Endothelial cell (in vitro differentiated cells): ENCODE results near the gene ORM1. TPM values are rescaled to one million over a fixed set of nuclear protein-coding genes. Genes with fewer than 3 reads are reported as not detected.

Experiments used
- DNase-seq: peaks from one replicate; pipeline ENCODE4 v3.0.0; 2021; ENCODE audit warnings: low spot score
- H3K27ac Mint-ChIP-seq: one replicate; pipeline ENCODE4 v1.8.0; 2021; ENCODE audit warnings: mixed read lengths, inconsistent platforms; ENCODE audit not compliant: unreplicated experiment
- H3K27me3 Mint-ChIP-seq: one replicate; pipeline ENCODE4 v1.8.0; 2021; ENCODE audit warnings: mild to moderate bottlenecking, moderate library complexity, mixed read lengths, inconsistent platforms; ENCODE audit not compliant: unreplicated experiment
- H3K36me3 Mint-ChIP-seq: one replicate; pipeline ENCODE4 v1.8.0; 2021; ENCODE audit warnings: mild to moderate bottlenecking, low read depth, mixed read lengths, inconsistent platforms; ENCODE audit not compliant: unreplicated experiment
- H3K4me1 Mint-ChIP-seq: one replicate; pipeline ENCODE4 v1.8.0; 2021; ENCODE audit warnings: mild to moderate bottlenecking, mixed read lengths, inconsistent platforms; ENCODE audit not compliant: unreplicated experiment
- H3K4me3 Mint-ChIP-seq: one replicate; pipeline ENCODE4 v1.8.0; 2021; ENCODE audit warnings: mild to moderate bottlenecking, mixed read lengths, inconsistent platforms; ENCODE audit not compliant: unreplicated experiment
- H3K9me3 Mint-ChIP-seq: one replicate; pipeline ENCODE4 v1.8.0; 2021; ENCODE audit warnings: mixed read lengths, inconsistent platforms; ENCODE audit not compliant: unreplicated experiment
- total RNA-seq: library from RNA; stranded (reverse); fragmentation: NEBNext Ultra II Directional; extraction: Animal tissue kit (Norgen Biotek cat#: 25700); gene quantifications from one replicate; pipeline ENCODE4 v1.2.1, GENCODE V29; 2021; ENCODE audit not compliant: unreplicated experiment
- TF ChIP-seq, protein P1 (sequence below): fragments of 200-600 bp; sonication (generic); IDR thresholded peaks from one replicate; pipeline ENCODE4 v1.5.0; 2021; ENCODE audit warnings: antibody characterized with exemption; ENCODE audit not compliant: unreplicated experiment

Gene ORM1
- total RNA-seq, 1 donor from 2014 or later = not detected

DNA sequence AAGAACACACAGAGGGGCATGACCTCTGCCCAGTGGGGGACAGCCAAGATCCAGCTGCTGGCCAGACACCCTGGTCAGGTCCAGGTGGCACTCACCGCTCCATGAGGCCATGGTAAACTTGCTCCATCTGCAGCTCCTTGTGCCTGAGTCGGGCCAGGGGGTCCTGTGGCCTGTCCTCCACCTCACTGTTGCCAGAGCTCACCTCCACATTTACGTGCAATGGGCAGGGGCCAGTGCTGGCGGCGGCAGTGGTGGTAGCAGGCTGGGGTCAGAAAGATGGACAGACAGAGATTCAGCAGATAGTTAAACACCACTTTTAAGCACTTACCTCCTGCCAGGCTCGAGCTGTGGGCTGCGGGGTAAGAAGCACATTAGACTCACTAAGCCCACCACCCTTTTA, 36.9 kb downstream of the ORM1 start:
- no peak for DNase-seq
- no peak overlapping the region for H3K27ac Mint-ChIP-seq
- no peaks in the 10 kb centered on the region for H3K4me1 Mint-ChIP-seq
- H3K36me3 Mint-ChIP-seq = peaks cover 59% of the 10 kb centered on the region
- H3K27me3 Mint-ChIP-seq = peaks cover 7% of the 10 kb centered on the region
- peak overlapping the region; percentile 47 for H3K4me3 Mint-ChIP-seq
- TF ChIP-seq, protein P1, sequence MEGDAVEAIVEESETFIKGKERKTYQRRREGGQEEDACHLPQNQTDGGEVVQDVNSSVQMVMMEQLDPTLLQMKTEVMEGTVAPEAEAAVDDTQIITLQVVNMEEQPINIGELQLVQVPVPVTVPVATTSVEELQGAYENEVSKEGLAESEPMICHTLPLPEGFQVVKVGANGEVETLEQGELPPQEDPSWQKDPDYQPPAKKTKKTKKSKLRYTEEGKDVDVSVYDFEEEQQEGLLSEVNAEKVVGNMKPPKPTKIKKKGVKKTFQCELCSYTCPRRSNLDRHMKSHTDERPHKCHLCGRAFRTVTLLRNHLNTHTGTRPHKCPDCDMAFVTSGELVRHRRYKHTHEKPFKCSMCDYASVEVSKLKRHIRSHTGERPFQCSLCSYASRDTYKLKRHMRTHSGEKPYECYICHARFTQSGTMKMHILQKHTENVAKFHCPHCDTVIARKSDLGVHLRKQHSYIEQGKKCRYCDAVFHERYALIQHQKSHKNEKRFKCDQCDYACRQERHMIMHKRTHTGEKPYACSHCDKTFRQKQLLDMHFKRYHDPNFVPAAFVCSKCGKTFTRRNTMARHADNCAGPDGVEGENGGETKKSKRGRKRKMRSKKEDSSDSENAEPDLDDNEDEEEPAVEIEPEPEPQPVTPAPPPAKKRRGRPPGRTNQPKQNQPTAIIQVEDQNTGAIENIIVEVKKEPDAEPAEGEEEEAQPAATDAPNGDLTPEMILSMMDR = no peak
- no peaks in the 10 kb centered on the region for H3K9me3 Mint-ChIP-seq

DNA sequence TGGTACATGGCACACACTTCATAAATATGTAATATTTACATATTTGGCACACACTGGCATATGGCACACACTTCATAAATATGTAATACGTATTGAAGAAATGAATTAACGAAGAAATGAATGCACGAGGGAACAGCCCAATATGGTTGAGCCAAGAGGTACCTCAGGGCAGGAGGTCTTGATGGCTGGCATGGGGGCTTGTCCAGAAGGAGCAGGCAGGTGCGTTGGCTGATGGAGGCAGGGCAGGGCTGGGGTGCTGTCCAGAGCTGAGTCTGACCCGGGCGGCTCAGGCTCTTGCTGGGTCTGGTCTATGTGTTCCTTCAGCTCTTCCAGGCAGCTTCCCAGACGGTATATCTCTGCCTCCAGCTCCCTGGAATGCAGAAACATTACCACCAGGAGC, 38.6 kb downstream of the ORM1 start:
- peaks cover 3% of the 10 kb centered on the region for H3K4me1 Mint-ChIP-seq
- H3K27me3 Mint-ChIP-seq = peaks cover 7% of the 10 kb centered on the region
- DNase-seq = no peak
- TF ChIP-seq, protein P1 = no peak
- H3K27ac Mint-ChIP-seq = no peak overlapping the region
- peaks cover 54% of the 10 kb centered on the region for H3K36me3 Mint-ChIP-seq
- no peaks in the 10 kb centered on the region for H3K9me3 Mint-ChIP-seq
- peak overlapping the region; percentile 49 for H3K4me3 Mint-ChIP-seq

DNA sequence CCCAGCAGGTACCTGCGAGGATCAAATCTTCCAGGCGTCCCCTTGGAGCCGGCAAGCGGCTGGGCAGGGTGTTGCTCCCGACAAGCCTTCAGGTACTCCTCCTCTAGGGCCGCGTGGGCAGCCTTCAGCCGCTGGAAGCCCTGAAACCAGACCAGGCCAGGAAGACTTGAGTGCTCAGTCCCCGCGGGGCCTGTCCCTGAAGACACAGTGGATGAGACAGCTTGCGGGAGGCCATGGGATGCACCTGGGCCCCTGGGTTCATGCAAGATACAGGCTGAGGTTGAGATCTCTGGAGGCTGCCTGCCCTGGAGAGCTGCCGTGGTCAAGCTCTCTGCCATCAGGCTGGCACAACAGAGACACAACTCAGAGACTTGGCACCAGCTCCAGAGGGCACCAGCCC, 39.5 kb downstream of the ORM1 start:
- TF ChIP-seq, protein P1 = no peak
- peaks cover 54% of the 10 kb centered on the region for H3K36me3 Mint-ChIP-seq
- no peak for DNase-seq
- no peaks in the 10 kb centered on the region for H3K9me3 Mint-ChIP-seq
- H3K4me1 Mint-ChIP-seq = peaks cover 9% of the 10 kb centered on the region
- no peak overlapping the region for H3K4me3 Mint-ChIP-seq
- no peak overlapping the region for H3K27ac Mint-ChIP-seq
- H3K27me3 Mint-ChIP-seq = peaks cover 7% of the 10 kb centered on the region

DNA sequence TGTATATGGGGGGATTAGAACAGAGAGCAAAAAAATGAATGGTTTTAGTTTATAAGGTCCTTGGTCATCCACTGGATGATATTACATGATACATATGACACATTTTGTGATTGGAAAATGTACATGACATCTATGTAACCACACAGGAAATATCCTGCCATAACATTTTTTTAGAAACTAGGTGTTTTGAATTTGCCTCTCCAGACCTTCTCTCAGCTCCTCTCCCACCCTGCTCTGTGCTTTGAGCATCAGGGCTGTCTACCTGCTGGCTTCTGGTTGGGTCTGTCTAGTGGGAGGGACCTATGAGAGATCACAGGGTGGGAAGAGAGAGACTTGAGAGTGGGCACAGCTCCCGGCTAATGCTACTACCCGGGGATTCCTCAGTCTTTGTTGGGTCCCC, 40.5 kb downstream of the ORM1 start:
- Mint-ChIP-seq H3K27me3 (peaks cover 7% of the 10 kb centered on the region), H3K9me3 (no peaks in the 10 kb centered on the region), H3K4me1 (peaks cover 9% of the 10 kb centered on the region), H3K36me3 (peaks cover 48% of the 10 kb centered on the region), H3K27ac (no peak overlapping the region), H3K4me3 (peak overlapping the region; percentile 62)
- TF ChIP-seq, protein P1 = no peak
- DNase-seq = no peak

DNA sequence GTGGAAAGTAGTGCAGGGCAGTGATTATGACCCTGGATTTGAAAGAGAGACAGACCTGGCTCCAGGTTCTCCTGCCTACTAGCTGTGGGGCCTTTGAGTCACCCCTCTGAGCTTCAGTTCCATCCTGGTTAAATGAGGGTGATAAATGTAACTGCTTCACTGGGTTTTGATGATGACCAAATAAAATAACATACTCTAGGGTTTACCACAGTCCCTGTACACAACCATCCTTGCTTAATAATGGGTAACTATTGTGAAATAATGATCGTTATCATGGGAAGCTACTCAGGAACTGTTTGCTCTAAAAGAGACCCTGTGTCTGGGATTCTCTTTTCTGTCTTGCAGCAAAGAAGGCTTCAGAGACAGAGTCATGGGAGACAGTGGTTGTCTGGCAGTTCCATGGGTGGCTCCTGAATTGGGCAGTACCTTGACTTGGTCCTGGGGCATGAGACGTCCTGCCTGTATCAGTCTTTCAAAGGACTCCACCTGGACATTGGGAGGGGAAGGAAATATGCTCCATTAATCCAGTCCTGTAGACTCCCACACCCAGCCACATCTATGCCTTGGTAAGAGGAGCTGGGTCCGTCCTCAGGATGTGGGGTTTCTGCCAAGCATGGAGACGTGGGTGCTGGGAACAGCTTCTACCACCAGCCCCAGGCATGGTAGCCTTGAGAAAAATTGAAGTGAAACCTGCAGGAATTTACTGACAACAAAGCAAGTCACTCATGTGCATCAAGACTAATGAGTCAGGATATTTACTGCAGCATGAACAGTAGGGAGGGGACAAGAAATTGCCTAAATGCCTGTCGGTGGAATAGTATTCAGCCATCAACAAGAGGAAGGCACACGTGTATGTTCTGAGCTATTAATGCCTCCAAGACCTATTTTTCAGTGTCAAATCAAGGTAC, 41.5 kb downstream of the ORM1 start:
- no peak for DNase-seq
- peaks cover 7% of the 10 kb centered on the region for H3K27me3 Mint-ChIP-seq
- peaks cover 44% of the 10 kb centered on the region for H3K36me3 Mint-ChIP-seq
- H3K9me3 Mint-ChIP-seq = no peaks in the 10 kb centered on the region
- no peak overlapping the region for H3K27ac Mint-ChIP-seq
- peaks cover 9% of the 10 kb centered on the region for H3K4me1 Mint-ChIP-seq
- peak overlapping the region; percentile 62 for H3K4me3 Mint-ChIP-seq
- TF ChIP-seq, protein P1 = no peak
